Stimulated activated CD4-positive, alpha-beta T cell treated with anti-CD3 and anti-CD28 coated beads, Interleukin-4, amount 100 ng/mL, for 48 hours (primary cell): Measurements from ENCODE around the gene SLC17A7.
"Not testable (repeated sequence)": the region's sequence is repeated elsewhere in the genome, so short reads cannot be mapped to it uniquely, and the experiment has no call there.

Experiments
- DNase-seq, 2 donors: peaks; one replicate each; pipeline ENCODE4 v3.0.0-alpha.2; 2020; ENCODE audit warnings: low read depth in 2 of 2

SLC17A7 gene

GRCh38 chr19:49444100-49444700, 2.9 kb upstream of the SLC17A7 start:
- DNase-seq = not testable (repeated sequence)

- peak; percentile 91 to 92 for DNase-seq
Measured at GRCh38 chr19:49443366-49444099, 2.2 kb upstream of the SLC17A7 start.

- peak in 1 of 2 donors; percentile 55 for DNase-seq
Measured at GRCh38 chr19:49442771-49443365, 1.5 kb upstream of the SLC17A7 start.

GRCh38 chr19:49442354-49442753, 1.0 kb upstream of the SLC17A7 start:
- DNase-seq = no peak

- no peak for DNase-seq
Measured at GRCh38 chr19:49441960-49442350, 628 bp upstream of the SLC17A7 start.

- no peak for DNase-seq
Measured at GRCh38 chr19:49440439-49441209, 703 bp downstream of the SLC17A7 start.

GRCh38 chr19:49439836-49440235, 1.5 kb downstream of the SLC17A7 start:
- DNase-seq = no peak

- DNase-seq = no peak
Measured at GRCh38 chr19:49438261-49438660, 3.1 kb downstream of the SLC17A7 start.

- no peak for DNase-seq
Measured at GRCh38 chr19:49437231-49437630, 4.1 kb downstream of the SLC17A7 start.

GRCh38 chr19:49436381-49437017, 4.8 kb downstream of the SLC17A7 start:
- DNase-seq = peak; percentile 58 to 79

- no peak for DNase-seq
Measured at GRCh38 chr19:49435670-49436069, 5.7 kb downstream of the SLC17A7 start.

- DNase-seq = no peak
Measured at GRCh38 chr19:49434907-49435583, 6.3 kb downstream of the SLC17A7 start.

- DNase-seq = no peak
Measured at GRCh38 chr19:49433240-49433901, 8.0 kb downstream of the SLC17A7 start.

GRCh38 chr19:49432141-49433073, 8.9 kb downstream of the SLC17A7 start:
- no peak for DNase-seq

- no peak for DNase-seq
Measured at GRCh38 chr19:49431330-49431749, 10.0 kb downstream of the SLC17A7 start.

- no peak for DNase-seq
Measured at GRCh38 chr19:49430678-49431329, 10.5 kb downstream of the SLC17A7 start.

- no peak for DNase-seq
Measured at GRCh38 chr19:49430172-49430677, 11.1 kb downstream of the SLC17A7 start.

- DNase-seq = no peak
Measured at GRCh38 chr19:49428547-49429451, 12.5 kb downstream of the SLC17A7 start.
